Activated naive CD8-positive, alpha-beta T cell (primary cell): ENCODE measurements around the gene PAQR7.

Experiments
- H3K27ac Mint-ChIP-seq: one replicate; pipeline ENCODE4 v1.8.0; 2021; ENCODE audit warnings: mixed read lengths
- H3K27me3 Mint-ChIP-seq: one replicate; pipeline ENCODE4 v1.8.0; 2021; ENCODE audit warnings: mixed read lengths
- H3K36me3 Mint-ChIP-seq: one replicate; pipeline ENCODE4 v1.8.0; 2021; ENCODE audit warnings: mixed read lengths
- H3K4me1 Mint-ChIP-seq: one replicate; pipeline ENCODE4 v1.8.0; 2021; ENCODE audit warnings: low read depth, mixed read lengths
- H3K4me3 Mint-ChIP-seq: one replicate; pipeline ENCODE4 v1.8.0; 2021; ENCODE audit warnings: mild to moderate bottlenecking, mixed read lengths
- H3K9me3 Mint-ChIP-seq: one replicate; pipeline ENCODE4 v1.8.0; 2021; ENCODE audit warnings: low read depth, mixed read lengths

PAQR7 gene

DNA sequence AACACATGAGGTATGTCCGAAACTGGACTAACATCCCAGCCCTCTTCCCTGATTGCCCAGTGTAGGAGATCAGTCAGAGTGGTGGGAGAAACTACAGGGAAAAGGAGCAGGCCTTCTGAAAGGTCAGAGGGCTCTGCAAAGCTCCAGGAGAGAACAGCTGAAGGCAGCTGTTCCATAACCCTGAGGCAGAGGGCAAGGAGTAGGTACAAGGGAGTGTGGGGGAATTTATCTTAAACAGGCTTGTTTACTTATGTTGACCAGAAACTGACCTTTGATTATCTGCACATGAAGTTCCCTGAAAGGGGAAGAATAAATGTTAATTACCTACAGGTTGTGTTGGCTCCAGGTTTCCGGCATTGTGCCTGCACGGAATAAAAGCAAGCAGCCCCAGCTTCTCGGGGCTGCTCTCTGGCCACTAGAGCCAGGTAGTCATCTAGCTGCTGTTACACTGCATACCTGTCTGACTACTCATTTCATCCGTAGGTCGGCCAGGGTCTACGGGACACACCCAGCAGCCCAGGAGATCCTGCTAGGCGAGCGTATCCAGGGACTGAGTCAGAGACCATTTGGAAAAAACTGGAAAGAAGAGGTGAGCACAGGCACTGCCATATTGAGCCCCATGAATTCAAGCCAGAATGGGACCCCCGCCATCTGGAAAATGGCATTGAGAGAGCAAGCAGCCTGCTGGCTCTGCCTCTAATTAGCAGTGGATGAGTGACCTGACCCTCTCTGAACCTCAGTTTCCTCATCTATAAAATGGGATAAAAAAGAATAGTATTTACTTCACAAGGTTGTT, 14.9 kb upstream of the PAQR7 start:
- Mint-ChIP-seq H3K9me3 (no peaks in the 10 kb centered on the region), H3K4me1 (peaks cover 4% of the 10 kb centered on the region), H3K4me3 (no peak overlapping the region), H3K36me3 (peaks cover 4% of the 10 kb centered on the region), H3K27me3 (no peaks in the 10 kb centered on the region), H3K27ac (no peak overlapping the region)

GRCh38 chr1:25889470-25889869, 14.0 kb upstream of the PAQR7 start:
- peaks cover 4% of the 10 kb centered on the region for H3K36me3 Mint-ChIP-seq
- no peak overlapping the region for H3K4me3 Mint-ChIP-seq
- no peaks in the 10 kb centered on the region for H3K4me1 Mint-ChIP-seq
- no peaks in the 10 kb centered on the region for H3K9me3 Mint-ChIP-seq
- no peaks in the 10 kb centered on the region for H3K27me3 Mint-ChIP-seq
- no peak overlapping the region for H3K27ac Mint-ChIP-seq

DNA sequence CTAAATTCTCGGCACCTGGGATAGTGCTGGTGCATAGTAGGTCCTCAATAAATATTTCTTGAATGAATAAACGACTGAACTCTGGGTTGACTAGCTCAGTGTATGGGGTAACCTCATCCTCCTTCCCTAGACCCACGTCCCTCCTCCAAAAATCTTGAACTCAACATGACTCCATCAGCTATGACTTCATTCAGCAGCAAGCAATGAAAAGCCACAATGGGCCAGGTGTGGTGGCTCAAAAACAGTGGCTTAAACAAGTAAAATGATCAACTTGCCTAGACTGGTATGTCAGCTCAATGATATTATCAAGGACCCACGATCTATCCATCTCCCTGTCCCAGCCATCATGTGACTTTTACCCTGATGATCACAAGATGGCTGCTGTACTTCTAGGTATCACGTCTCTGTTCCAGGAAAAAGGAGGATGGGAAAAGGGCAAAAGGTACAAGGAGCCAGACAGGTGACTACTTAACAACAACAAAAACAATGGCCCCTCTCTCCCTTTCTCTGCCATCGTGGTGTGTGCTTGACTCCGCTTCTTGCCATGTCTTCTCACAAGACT, 13.0 kb upstream of the PAQR7 start:
- Mint-ChIP-seq H3K4me3 (no peak overlapping the region), H3K9me3 (no peaks in the 10 kb centered on the region), H3K27ac (no peak overlapping the region)

DNA sequence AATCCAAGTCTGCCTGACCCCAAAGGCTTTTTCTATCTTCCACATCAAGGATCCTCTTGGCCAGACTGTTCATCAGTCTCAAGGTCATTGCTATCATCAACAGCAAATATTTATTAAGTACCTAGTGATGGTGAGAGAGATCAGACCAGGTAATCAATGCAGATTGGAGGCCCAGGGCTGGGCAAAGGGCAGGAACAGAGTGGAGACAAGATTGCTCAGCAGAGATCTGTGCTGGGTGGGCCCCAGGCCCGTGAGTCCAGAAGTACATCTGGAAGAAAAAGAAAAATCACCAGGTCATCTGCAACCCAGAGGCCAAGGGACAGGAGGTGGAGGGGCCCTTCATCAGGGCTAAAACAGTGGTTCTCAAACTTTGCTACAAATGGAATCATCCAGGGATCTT, 10.1 kb upstream of the PAQR7 start:
- no peak overlapping the region for H3K27ac Mint-ChIP-seq
- no peaks in the 10 kb centered on the region for H3K9me3 Mint-ChIP-seq
- no peaks in the 10 kb centered on the region for H3K27me3 Mint-ChIP-seq
- no peaks in the 10 kb centered on the region for H3K4me1 Mint-ChIP-seq
- H3K4me3 Mint-ChIP-seq = no peak overlapping the region
- peaks cover 4% of the 10 kb centered on the region for H3K36me3 Mint-ChIP-seq

More for the DNA sequence above, 13.0 kb upstream of the PAQR7 start:
- Mint-ChIP-seq H3K27me3 (no peaks in the 10 kb centered on the region), H3K36me3 (peaks cover 4% of the 10 kb centered on the region), H3K4me1 (no peaks in the 10 kb centered on the region)

GRCh38 chr1:25881266-25881665, 5.8 kb upstream of the PAQR7 start:
- Mint-ChIP-seq H3K4me1 (no peaks in the 10 kb centered on the region), H3K4me3 (no peak overlapping the region), H3K36me3 (no peaks in the 10 kb centered on the region), H3K27ac (no peak overlapping the region), H3K9me3 (no peaks in the 10 kb centered on the region), H3K27me3 (no peaks in the 10 kb centered on the region)

GRCh38 chr1:25880518-25880917, 5.0 kb upstream of the PAQR7 start:
- H3K9me3 Mint-ChIP-seq = no peaks in the 10 kb centered on the region
- peaks cover 2% of the 10 kb centered on the region for H3K4me1 Mint-ChIP-seq
- H3K36me3 Mint-ChIP-seq = no peaks in the 10 kb centered on the region
- no peaks in the 10 kb centered on the region for H3K27me3 Mint-ChIP-seq
- H3K27ac Mint-ChIP-seq = no peak overlapping the region
- H3K4me3 Mint-ChIP-seq = no peak overlapping the region

GRCh38 chr1:25879675-25880074, 4.2 kb upstream of the PAQR7 start:
- Mint-ChIP-seq H3K4me3 (no peak overlapping the region), H3K4me1 (peaks cover 6% of the 10 kb centered on the region), H3K9me3 (no peaks in the 10 kb centered on the region), H3K36me3 (no peaks in the 10 kb centered on the region), H3K27ac (no peak overlapping the region), H3K27me3 (no peaks in the 10 kb centered on the region)

GRCh38 chr1:25878690-25879089, 3.2 kb upstream of the PAQR7 start:
- Mint-ChIP-seq H3K4me1 (peaks cover 6% of the 10 kb centered on the region), H3K27me3 (no peaks in the 10 kb centered on the region), H3K27ac (no peak overlapping the region)

DNA sequence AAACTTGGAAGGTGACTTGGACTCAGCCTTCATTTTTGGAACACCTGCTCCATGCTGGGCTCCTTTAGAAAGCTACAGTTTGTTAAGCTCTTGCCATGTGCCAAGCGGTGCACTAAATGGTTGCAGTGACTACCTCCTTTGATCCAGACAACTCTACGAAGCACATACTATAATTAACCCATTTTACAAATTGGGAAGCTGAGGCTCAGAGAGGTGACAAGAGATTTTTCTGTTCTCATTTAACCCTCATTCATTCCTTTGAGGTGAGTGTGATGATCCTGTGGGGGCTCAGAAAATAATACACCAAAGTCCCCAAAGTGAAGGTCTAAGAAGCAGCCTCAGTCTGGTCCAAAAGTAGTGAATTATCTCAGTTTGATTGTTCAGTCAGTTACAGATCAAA, 1.6 kb upstream of the PAQR7 start:
- Mint-ChIP-seq H3K36me3 (no peaks in the 10 kb centered on the region), H3K9me3 (no peaks in the 10 kb centered on the region), H3K27me3 (no peaks in the 10 kb centered on the region), H3K4me3 (no peak overlapping the region), H3K27ac (no peak overlapping the region), H3K4me1 (peaks cover 6% of the 10 kb centered on the region)

More at GRCh38 chr1:25878690-25879089, 3.2 kb upstream of the PAQR7 start:
- Mint-ChIP-seq H3K36me3 (no peaks in the 10 kb centered on the region), H3K4me3 (no peak overlapping the region), H3K9me3 (no peaks in the 10 kb centered on the region)

GRCh38 chr1:25876693-25877077, 1.2 kb upstream of the PAQR7 start:
- Mint-ChIP-seq H3K9me3 (no peaks in the 10 kb centered on the region), H3K4me1 (peaks cover 6% of the 10 kb centered on the region), H3K4me3 (peak overlapping the region; percentile 80), H3K27me3 (no peaks in the 10 kb centered on the region), H3K27ac (no peak overlapping the region), H3K36me3 (no peaks in the 10 kb centered on the region)

DNA sequence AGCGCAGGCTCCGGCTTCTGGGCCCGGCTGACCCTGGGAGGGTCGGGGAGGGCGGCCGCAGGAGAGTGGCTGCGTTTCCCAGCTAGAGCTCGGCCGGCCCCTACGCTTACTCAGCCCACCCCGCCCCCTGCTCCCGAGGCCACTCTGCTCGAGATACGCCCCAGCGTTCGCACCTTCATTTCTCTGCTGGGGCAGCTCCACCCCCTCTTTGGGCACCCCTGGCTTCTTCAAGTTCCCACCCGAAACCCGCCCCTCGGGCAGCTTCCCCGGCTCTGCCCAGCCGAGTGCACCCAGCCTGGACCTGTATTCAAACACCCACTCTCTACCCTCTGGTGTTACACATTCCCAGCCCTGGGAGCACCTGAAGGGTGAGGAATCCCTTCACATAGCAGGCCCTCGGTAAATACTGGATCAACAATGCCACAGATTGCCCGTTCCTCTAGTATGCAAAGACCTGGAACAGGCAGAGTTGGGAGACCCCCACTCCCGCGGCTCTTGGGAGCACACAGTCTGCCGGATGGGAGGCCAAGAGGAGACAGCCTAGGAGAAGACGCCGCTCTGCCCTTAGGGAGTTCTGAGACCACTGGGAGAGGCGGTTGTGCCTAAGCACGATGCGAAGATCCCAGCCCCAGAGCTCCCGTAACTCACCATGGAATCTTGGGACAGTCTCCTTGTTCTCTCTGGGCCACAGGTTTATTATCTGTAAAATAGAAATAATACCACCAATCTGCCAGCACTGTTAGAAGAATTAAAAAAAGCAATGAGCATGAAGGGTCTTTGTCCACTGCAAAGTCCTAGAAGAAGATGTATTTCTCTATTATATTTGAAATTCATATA, 566 bp upstream of the PAQR7 start:
- no peaks in the 10 kb centered on the region for H3K27me3 Mint-ChIP-seq
- no peaks in the 10 kb centered on the region for H3K36me3 Mint-ChIP-seq
- H3K4me1 Mint-ChIP-seq = peaks cover 6% of the 10 kb centered on the region
- no peaks in the 10 kb centered on the region for H3K9me3 Mint-ChIP-seq
- peak overlapping the region; percentile 81 for H3K27ac Mint-ChIP-seq
- H3K4me3 Mint-ChIP-seq = peak overlapping the region; percentile 80

DNA sequence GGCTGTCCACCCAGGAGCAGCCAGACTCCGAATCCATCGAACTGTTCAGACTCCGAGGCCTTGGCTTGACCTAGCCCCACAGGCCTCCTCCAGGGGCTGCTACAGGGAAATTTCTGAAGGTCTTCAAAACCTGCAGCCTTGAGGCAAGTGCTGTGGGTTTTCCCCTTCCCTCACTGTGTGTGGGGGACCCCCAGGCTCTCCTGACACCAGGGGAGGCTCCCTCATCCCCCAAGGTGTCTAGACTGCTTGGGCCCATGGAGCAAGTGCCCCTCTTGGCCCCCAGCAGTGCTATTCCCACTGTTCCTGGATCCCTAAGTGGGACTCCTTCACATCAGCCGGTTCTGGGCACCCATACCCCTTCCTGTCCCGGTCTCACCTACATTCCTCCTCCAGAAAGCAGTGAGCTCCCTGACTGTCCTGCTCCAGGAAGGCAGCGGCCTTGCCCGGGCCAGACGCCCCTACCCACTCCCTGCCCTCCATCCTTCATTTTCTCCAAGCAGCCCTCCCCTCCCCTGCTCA, 814 bp downstream of the PAQR7 start:
- no peaks in the 10 kb centered on the region for H3K27me3 Mint-ChIP-seq
- H3K36me3 Mint-ChIP-seq = no peaks in the 10 kb centered on the region
- H3K9me3 Mint-ChIP-seq = no peaks in the 10 kb centered on the region
- H3K27ac Mint-ChIP-seq = peak overlapping the region; percentile 50
- peak overlapping the region; percentile 87 for H3K4me3 Mint-ChIP-seq
- H3K4me1 Mint-ChIP-seq = peaks cover 6% of the 10 kb centered on the region

- Mint-ChIP-seq H3K9me3 (no peaks in the 10 kb centered on the region), H3K4me3 (peak overlapping the region; percentile 87), H3K36me3 (no peaks in the 10 kb centered on the region), H3K4me1 (peaks cover 6% of the 10 kb centered on the region), H3K27ac (no peak overlapping the region), H3K27me3 (no peaks in the 10 kb centered on the region)
Observed at GRCh38 chr1:25874209-25874608, 1.3 kb downstream of the PAQR7 start.

- no peak overlapping the region for H3K4me3 Mint-ChIP-seq
- peaks cover 6% of the 10 kb centered on the region for H3K4me1 Mint-ChIP-seq
- H3K27me3 Mint-ChIP-seq = no peaks in the 10 kb centered on the region
- H3K9me3 Mint-ChIP-seq = no peaks in the 10 kb centered on the region
- H3K36me3 Mint-ChIP-seq = no peaks in the 10 kb centered on the region
- H3K27ac Mint-ChIP-seq = no peak overlapping the region
Observed at GRCh38 chr1:25873120-25873519, 2.4 kb downstream of the PAQR7 start.

GRCh38 chr1:25872713-25873112, 2.8 kb downstream of the PAQR7 start:
- no peak overlapping the region for H3K4me3 Mint-ChIP-seq
- H3K27me3 Mint-ChIP-seq = no peaks in the 10 kb centered on the region
- no peak overlapping the region for H3K27ac Mint-ChIP-seq
- H3K4me1 Mint-ChIP-seq = peaks cover 6% of the 10 kb centered on the region
- no peaks in the 10 kb centered on the region for H3K9me3 Mint-ChIP-seq
- no peaks in the 10 kb centered on the region for H3K36me3 Mint-ChIP-seq
